HG02798 (cell line): ENCODE data around the gene C11orf54.
A peak's percentile ranks its signal among the peaks of the same experiment; 100 is the strongest.
"Not testable (repeated sequence)": the region's sequence is repeated elsewhere in the genome, so short reads cannot be mapped to it uniquely, and the experiment has no call there.

Experiments used
- ATAC-seq: cut with Tn5 transposase; IDR thresholded peaks from one replicate; pipeline ENCODE4 v1.9.1; 2021; ENCODE audit warnings: mild to moderate bottlenecking; ENCODE audit not compliant: unreplicated experiment, poor library complexity

C11orf54 gene

DNA sequence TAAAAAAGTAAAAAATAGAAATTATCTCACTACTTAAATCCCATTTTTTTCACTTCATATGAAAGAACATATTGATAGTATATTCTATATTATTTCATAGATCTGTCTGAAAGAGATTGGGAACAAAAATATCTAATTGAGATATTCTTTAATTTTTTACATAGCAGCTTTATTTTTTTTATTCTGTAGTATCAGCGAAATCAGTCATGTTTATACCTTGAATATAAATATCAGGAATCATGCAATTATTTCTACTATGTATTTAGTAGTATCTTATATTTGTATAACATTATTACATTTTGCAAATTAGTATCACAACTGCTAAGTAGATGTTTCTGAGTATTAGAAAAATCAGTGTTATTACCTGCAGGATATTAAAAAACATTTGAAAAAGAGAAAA lies 20.4 kb downstream of the C11orf54 start:
- no peak for ATAC-seq

DNA sequence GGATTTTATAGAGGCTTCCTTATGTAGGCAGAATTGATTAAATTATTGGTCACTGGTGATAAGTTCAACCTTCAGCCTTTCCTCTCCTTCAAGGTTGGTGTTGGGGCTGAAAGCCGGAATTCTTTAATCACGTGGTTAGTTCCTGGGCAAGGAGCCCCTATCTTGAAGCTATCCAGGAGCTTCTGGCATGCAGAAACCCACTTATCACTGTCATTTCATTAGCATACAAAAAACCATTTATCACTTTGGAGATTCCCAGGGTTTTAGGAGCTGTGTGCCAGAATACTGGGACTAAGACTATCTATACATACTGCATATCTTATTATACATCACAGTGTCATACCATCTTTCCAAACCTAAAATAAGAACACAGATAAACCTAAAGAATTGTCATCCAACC lies 24.1 kb downstream of the C11orf54 start:
- no peak for ATAC-seq

DNA sequence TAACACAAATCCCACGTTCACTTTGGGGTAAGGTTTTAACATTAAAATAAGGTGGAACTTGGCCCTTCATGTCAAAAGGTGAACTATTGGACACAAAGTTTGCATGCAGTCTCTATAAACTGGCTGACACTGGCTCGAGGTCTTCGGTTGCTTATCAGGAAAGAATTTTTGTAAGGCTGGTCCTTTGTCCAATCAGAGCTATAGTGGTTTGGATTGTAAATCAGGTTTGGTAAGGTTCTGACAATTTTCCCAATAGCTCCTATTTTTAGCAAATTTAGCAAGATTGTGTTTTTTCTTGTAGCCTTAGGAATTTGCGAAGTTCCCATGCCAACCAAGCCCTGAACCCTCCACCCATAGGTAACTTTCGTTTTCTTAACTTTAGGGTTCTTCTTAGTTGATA lies 25.0 kb downstream of the C11orf54 start:
- no peak for ATAC-seq

DNA sequence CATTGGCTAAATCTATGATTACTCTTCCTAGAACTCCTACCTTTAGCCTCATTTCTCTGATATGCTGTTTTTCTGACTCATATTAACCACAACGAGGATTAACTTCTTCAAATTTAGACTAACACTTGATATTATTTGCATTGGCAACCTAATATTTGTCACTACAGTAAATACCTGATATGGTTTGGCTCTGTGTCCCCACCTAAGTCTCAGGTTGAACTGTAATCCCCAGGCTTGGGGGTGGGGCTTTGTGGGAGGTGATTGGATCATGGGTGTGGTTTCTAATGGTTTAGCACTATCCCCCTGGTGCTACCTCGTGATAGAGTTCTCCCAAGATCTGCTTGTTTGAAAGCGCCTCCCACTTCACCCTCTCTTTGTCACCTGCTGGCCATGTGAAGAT lies 25.5 kb downstream of the C11orf54 start:
- no peak for ATAC-seq

DNA sequence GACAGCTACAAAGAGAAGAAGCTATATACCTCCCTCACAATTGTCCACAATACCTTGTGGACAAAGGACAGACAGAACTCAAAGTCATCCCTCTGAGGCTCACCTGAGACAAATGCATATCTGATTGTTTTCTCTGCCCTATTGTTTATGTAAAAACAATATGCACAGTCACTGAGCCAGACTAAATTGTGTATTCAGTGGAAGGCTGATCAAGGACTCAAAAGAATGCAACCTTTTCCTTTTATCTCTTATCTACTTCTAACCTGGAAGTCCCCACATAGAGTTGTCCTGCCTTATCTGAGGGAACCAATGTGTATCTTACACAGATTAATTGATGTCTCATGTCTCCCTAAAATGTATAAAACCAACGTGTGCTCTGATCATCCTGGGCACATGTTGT lies 28.7 kb downstream of the C11orf54 start:
- ATAC-seq, result no peak

DNA sequence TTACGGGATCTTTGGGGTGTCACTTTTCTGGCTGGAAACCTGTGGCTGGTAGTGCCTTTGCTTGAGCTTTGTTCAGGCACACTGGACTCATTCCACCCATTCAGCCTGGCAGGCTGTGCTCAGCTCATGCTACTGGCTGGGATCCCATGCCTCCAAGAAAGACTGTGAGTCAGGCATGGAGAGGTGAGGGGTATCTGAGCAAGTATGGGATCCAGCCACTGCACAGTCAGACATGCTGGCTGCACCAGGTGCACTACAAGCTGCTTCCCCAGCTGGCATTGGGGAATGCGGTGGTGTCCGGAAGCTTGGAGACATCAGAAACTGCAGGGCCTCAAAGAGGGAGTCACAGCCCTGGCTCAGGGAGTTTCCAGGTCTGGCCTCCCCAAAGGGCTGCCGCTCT lies 30.7 kb downstream of the C11orf54 start:
- ATAC-seq, result no peak

DNA sequence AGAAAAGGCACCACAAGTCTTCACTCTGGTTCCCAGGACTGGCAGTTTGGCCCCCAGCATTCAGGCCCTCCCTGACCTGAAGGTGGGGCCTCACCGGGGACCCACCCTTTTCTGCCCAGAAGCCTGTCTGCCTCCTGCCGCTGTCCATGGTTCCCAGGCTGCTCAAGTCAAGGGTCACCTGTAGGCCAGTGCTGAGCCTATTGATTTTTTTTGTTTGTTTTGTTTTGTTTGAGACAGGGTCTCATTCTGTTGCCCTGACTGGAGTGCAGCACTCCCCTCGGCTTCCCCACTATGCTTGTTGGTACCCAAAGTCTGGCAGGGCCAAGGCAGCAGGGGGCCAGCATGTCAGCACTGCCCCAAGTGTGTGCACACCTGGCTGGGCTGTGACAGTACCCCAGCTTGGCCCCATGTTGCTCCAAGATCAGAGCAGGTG lies 31.6 kb downstream of the C11orf54 start:
- no peak for ATAC-seq

DNA sequence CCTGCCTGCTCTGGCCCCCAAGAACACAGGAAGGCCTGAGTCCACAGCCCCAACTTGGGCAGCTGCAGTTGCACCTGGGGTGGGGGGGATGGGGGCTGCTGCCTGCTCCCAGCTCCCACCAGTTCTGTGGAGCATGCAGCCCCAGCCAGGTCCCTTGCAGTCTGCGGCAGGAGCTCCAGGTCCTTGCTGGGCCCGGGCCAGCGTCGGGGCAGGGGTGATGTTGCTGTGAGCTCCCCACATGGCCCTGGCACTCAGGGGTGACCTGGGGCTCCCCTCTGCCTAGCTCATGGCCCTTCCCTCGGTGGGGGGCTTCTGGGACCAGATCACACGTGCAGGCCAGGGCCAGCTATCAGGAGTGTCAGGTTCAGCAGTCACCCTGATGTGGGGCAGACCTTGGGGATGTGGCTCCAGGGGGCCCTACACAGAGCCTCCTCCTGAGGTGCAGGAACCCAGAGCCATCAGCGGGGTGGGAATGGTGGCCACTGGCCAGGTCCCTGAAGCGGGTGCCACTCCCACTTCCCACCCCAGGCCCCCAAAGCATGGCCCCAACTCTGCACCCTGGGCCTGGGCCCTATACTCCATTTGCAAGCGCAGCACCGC lies 32.2 kb downstream of the C11orf54 start:
- ATAC-seq, result no peak

DNA sequence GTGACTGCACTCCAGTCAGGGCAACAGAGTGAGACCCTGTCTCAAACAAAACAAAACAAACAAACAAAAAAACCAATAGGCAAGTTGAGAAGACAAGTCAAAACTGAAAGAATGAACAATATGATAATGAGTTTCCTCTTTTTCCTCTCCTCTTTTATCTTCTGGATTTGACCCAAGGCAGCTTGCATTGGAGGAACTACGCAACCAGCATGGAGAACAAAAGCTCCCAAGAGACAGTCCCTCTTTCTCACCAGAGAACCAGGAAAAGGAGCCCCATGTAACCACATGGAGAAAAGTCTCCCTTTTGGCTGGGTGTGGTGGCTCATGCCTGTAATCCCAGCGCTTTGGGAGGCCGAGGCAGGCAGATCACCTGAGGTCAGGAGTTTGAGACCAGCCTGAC lies 33.1 kb downstream of the C11orf54 start:
- ATAC-seq, result not testable (repeated sequence)

DNA sequence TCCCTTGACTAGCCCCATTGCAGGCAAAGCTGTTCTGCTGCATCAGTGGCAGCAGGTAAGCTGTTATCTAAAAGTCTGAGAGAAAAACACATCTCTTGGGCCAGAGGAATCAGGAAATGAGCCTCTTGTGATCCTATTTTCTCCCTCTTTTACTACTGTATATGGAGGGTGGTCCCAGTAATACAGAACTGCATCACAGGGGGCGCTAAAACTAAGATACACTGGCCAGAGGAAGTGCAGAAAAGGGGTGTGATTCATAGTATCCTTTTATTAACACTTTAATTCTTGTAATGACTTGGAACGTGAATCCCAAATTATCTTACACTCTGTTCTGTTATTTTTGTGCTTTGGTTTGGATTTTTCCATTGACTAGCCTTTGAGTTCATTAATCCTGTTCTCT lies 33.8 kb downstream of the C11orf54 start:
- ATAC-seq, result no peak

DNA sequence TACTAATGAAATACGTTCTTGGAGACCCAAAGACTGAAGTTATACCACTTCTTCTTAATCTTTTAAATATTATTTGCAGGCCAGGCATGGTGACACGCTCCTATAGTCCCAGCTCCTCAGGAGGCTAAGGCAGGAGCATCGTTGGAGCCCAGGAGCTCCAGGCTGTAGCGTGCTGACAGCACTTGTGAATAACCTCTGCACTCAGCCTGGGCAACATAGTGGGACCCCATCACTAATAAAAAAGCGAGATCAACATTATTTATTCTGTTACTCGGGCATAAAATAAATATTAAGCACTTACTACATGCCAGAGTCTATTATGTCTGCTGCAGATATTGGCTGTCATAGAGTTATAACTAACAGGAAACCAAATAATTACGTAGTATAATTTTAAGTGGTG lies 41.9 kb downstream of the C11orf54 start:
- no peak for ATAC-seq

DNA sequence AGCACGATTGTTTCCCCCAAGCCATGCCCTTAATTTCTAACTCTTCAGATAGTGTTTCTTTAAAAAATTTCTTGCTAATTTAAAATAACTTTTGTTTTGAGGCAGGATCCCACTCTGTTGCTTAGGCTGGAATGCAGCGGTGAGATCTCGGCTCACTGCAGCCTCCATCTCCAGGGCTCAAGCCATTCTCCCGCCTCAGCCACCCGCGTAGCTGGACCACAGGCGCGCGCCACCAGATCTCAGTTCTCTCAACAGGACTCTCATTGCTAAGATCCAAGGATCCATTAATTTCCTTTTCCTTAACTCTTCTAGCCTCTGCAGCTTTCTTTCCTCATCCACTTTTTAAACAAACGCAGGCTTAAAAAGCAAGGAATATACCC lies 42.3 kb downstream of the C11orf54 start:
- peak; percentile 55 for ATAC-seq

DNA sequence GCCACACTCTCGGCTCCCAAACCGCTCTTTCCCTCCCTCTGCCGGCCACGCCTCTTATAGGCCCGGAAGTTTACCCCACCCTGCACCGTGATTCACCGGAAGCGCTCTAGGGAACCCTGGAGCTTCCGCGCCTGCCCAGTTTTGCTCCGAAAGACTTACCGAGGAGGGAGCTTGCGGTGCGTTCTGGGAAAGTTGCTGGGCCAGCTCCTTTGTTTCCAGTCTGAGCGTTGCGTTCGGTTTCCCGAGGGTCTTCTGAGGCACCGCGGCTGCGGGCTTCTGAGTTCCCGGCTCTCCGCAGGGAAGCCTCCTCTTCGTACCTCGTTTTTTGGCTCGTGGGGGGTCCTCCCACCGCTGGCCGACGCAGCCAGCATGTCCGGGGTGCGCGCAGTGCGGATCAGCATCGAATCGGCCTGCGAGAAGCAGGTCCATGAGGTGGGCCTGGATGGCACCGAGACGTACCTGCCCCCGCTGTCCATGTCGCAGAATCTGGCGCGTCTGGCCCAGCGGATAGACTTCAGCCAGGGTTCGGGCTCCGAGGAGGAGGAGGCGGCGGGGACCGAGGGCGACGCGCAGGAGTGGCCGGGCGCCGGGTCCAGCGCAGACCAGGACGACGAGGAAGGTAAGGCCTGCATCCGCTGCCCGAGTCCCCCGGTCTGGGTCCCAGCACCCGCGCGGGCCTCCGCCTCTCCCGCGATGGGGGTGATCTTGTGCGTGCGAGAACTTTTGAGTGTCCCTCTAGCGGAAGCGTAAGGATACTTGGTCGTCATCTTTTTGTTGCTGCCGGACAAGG lies 42.9 kb downstream of the C11orf54 start, which contains the start of gene MED17:
Gene MED17 (plus strand): TSS at position 138 of the 790 bp plus-strand sequence. CDS start 232 bp downstream, at position 370.
- peak; percentile 97 for ATAC-seq

DNA sequence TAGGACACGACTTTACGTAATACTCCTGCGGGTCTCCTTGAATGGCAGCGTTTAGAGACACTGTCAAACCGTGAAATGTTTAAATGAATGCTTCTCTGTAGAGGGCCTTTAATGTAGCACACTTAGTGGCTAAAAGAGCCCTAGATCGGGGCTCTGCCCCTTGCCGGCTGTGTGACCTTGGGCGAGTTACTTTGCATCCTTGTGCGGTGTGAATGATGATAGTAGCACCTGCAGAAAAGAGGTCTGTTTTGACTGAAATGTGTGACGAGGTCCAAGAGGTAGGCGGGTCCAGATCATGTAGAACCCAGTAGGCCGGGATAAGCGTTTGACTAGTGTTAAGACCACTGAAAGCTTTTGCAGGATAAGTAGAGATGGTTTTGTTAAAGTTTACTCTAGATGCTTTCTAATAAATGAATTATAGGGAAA lies 43.5 kb downstream of the C11orf54 start:
- peak; percentile 44 for ATAC-seq

DNA sequence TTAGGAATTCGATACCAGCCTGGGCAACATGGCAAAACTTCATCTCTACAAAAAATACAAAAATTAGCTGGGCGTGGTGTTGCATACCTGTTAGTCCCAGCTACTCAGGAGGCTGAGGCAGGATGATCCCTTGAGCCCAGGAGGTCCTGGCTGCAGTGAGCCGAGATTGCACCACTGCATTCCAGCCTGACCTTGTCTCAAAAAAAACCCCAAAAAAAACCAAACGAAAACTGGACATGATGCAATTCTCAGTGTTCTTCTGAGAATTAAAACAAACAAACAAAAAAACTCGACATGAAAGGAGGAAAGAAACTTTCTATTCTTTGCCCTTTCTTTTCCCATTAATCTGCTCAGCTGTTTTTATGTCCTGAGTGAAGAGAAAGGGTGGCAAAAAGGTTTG lies 50.0 kb downstream of the C11orf54 start:
- ATAC-seq, result no peak

DNA sequence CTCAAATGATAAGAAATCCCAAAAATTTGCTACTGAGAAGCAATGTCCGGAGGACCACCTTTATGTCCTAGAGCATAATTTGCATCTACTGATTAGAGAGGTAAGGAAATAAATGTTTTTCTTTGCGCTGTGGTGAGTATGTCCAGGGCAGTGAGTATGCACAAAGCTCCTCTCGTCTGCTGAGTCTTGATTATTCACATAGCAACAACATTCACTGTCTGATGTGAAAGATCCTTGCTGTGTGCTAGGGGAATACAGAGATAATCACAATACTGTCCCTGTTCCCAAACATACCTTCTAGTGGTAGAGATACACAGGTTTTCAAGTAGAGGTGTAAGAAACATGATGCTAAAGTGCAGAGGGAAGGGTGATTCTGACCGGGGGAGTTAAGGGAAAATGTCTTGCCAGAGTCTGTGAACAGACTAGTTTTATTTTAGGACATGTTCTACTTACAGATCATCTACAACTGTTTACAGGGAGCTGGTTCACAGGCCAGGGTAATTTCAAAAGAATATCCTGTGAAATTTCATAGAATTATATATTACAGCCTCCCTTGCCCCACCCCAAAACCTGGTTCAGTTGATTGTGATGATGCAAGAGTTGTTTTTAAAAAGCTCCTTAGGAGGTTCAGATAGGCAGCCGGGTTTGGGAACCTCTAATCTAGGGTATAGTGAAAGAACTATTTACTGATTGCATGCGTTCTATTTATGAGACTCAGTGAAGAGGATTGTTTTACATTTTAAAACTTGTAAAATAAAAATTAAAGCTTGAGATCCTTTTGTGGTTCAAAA lies 55.2 kb downstream of the C11orf54 start:
- ATAC-seq, result no peak

DNA sequence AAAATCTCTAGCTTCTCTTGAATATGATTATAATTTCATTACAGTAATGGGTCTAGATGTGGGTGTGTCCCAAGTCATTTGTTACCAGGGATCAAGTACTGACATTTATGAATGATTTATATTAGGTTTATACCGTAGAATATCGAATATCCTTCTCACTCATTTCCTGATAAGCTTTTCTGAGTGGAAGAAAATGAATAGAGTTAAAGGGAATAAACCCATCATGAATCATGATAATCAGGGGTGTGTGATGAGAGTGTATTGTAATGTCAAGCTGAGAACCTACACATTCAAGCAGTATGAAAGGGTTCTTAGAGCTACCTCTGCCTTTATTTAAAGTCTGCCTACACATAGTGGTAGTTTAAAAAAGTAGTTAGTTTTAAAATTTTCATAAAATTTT lies 59.9 kb downstream of the C11orf54 start:
- no peak for ATAC-seq

DNA sequence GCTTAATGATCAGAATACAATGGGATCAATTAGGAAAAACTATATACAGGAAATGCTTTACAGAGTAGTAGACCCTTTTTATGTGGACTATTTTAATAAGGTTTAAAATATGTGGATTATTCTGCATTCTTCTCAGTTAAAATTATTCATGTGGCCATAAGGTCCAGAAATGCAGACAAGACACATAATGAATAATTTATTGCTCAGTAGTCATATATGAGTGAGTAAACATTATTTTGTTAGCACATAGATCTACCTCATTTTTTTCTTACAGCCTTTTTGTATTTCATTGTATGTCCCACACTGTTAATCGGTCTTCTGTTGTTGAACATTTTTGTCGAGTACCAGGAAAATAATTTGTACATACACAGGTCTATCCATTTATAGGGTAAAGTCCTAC lies 63.4 kb downstream of the C11orf54 start:
- no peak for ATAC-seq

DNA sequence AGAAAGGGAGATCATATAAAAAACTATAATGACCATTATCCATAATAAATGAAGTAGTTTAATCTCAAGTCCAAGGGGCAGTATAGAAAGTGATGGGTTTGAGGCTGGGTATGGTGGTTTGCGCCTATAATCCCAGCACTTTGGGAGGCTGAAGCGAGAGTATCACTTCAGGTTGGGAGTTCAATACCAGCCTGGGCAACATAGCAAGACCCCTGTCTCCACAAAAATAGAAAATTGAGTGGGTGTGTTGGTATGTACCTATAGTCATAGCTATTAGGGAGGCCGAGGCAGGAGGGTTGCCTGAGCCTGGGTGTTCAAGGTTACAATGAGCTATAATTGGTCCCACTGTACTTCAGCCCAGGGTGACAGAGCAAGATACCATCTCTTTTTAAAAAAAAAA lies 66.5 kb downstream of the C11orf54 start:
- ATAC-seq, result no peak

DNA sequence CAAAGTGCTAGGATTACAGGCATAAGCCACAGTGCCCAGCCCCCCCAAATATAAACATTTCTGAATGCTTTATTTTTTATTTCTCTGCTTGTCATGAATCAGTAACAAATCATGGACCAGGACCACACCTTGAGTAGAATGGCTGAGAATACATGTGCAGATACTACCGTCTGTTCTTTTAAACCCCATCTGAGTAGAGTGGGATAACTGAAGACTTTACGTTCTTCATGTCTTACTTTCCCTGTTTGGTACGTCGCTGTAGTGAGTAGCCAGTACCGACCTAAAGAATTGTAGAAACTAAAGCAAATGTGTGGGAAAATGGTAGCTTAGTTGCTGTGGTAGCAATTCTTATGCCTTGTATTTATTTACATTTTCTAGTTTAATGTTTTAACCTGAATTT lies 72.5 kb downstream of the C11orf54 start:
- no peak for ATAC-seq
